Measurements from ENCODE around the gene TMEM8B.
"Not testable (repeated sequence)": the region's sequence is repeated elsewhere in the genome, so short reads cannot be mapped to it uniquely, and the experiment has no call there.

TMEM8B gene

DNA sequence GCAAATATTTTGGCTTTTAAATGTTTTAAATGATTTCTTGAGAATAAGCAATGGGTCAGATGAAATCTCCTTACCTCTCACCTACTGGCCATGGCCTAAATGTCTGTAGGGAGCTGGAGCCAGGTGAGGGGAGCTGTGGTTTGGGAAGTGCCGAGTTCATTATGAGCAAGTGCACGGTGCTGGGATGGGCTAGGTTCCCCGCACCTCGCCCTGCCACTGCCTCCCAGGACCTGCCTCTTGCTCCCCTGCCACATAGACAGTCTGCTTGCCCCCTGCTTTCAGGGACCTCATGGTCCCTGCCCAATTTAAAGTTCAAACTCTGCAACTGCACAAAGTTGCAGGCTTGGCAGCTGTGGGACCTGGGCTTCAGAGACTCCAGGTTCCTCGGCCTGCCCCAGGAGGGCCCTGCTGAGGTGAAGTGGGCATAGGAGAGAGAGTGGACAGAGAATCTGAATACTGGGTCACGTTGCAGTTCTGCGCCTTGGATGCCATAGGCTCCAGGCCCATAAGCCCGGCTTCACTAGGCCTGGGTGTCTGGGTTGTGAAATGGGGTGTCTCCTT is 35.7 kb downstream of the TMEM8B start:
- no peak for DNase-seq

DNA sequence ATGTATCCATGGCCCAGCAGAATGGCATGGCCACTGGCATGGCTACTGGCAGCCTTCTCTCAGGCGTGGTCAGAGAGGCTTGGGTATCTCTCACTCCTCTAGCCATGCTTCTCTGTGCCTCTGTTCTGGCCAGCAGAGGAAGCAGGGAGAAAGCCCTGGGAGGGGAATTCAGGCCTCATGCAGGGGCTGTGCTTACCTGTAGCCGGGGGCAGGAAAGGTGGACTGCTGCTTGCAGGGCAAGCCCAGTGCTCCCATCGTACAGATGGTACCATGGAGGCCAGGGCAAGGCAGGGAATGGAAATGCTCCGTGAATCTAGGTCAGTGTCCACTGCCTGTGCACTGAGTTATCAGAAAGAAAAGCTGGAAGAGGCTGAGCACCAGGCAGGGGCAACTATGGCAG is 38.5 kb downstream of the TMEM8B start:
- no peak for DNase-seq

DNA sequence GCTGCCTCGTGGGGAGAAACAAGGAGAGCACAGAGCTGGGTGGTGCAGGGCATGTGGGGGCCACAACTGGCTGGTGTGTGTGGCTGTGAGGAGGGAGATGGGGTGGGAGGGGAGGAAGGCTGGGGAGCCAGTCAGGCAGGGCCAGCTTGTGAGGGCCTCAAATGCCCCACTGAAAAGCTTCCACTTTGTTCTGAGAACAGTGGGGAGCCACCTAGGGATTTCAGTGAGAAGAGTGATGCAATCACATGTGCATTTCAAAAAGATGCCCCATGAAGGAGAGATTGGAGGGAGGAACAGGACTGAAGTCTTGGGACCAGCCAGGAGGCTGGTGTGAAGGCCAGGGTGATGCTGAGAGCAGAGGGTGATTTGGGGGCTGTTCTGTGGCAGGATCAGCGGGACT is 39.9 kb downstream of the TMEM8B start:
- no peak for DNase-seq

DNA sequence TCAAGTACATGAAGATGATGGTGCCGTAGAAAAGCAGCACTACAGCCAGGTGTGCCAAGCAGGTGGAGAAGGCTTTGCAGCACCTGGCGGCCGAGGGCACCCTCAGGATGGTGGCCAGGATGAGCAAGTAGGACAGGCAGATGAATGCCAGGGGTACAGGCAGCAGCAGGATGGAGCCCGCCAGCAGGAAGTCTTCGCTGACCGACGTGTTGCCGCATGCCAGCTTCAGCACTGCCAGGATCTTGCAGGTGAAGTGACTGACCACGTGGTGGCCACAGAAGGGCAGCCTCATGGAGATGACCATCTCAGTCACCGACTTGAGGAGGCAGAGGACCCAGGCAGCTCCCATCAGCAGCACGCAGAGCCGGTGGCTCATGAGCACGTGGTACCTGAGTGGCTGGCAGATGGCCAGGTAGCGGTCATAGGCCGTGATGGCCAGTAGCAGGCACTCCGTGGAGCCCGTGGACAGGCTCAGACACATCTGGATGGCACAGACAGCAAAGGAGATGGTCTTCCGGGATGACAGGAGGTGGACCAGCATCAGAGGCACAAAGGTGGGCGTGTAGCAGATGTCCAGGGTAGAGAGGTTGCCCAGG is 40.7 kb downstream of the TMEM8B start:
- no peak for DNase-seq

DNA sequence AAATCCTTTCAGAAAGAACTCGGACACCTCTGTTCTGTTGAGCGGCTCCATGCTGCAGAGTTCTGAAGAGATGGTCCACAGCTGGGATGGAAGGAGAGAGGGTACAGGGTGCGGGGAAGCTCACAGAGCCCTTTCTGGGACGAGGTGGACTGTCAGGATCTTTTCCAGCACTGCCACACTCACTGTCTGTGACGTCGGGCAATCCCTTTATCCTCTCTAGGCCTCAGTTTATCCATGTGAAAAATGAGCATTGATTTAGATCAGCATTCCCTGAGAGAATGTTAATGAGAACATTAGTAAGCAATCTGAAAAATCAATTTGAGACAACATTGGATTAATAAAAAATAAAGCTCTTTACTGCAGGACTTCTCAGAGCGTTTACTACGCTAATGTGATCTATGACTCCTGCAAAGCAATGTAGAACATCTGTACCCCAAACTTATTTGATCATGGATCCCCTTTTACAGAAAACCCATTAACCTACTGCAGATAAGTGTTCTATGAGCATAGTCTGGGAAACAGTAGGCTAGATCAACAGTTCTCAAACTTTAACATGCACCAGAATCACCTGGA is 41.4 kb downstream of the TMEM8B start, which contains the start of gene OR13J1:
Gene OR13J1 (minus strand): TSS at position 51 of the 573 bp plus-strand sequence. CDS start 0 bp downstream, at position 51.
- DNase-seq: no peak

DNA sequence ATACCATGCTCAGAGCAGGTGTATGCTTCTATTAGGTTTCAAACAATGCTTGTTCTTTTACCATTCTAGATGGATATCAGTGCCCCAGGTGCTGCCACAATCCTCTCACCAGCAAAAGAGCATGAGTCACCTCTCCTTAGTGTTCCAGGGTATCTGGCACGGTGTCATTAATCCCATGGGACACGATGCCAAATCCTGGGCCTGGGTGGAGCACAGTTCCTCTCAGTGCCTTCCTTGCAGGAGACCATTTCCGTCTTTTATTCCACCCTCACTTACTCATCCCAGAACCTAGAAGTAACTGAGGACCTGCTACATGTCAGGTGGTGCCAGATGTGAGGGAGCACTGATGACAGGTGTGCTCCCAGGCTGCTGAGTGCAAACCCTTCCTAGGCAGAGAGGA is 42.5 kb downstream of the TMEM8B start:
- no peak for DNase-seq

DNA sequence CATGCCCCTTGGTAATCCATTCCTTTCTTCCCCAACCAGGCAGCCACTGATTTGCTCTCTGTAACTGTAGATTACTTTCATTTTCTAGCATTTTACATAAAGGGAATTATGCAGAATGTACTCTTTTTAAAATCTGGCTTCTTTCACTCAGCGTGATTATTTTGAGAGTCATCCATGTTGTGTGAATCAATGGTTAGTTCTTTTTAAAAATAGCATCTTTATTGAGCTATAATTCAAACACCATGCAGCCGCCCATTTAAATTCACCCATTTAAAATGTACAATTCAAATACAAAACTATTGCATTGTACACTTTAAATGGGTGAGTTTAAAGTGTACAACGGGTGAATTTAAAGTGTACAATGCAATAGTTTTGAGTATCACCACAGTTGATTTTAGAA is 43.5 kb downstream of the TMEM8B start:
- no peak for DNase-seq

DNA sequence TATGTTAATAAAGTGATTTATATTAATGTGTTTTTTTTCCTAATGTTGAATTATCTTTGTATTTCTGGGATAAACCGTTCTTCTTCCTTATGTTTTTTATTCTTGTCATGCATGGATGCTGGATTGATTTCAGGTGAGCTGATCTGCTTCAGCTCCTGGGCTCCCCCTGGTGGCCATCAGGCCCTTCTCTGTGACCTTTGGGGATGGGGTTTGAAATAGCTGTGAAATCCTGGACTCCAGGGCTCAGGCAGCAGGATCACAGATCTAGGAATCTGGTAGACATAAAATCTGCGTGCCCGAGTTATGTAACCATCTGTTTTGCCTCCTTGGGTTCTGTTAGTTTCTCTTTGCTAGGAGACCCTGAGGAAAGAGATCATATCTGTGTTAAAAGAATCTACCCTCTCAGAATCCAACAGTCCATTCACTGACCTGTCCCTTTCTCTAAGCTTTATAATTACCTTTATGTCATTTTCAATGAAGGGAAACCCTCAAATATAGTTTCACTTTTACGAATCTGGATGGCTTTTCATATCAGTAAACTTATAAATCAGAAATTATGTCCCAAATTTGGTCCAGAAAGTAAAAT is 53.3 kb downstream of the TMEM8B start:
- DNase-seq: peak; percentile 21

DNA sequence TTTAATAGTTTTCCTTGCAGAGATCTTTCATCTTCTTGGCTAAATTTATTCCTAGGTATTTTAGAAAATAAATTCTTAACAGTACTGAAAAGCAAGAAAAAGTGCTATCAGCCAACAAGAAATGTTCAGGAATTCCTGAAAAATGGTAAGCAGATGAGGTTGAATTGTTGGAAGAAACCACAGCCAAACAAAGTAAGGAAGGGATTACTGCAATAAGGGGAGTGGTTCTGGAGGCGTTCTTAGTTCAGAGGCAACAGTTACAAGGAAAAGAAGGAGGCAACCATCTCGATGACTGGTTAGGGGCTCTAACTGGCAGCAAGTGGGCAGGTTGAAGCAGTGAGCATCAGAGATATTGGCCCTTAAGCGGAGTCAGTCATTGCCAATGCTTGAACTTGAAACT is 54.0 kb downstream of the TMEM8B start:
- no peak for DNase-seq

DNA sequence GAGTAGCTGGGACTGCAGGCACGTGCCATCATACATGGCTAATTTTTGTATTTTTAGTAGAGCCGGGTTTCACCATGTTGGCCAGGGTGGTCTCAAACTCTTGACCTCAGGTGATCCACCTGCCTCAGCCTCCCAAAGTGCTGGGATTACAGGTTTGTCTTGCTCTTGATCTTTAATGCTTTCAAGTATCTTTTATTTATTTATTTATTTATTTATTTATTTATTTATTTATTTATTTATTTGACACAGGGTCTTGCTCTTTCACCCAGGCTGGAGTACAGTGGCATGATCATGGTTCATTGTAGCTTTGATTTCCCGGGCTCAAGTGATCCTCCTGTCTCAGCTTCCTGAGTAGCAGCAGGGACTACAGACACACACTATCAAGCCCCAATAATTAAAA is 55.9 kb downstream of the TMEM8B start:
- not testable (repeated sequence) for DNase-seq

DNA sequence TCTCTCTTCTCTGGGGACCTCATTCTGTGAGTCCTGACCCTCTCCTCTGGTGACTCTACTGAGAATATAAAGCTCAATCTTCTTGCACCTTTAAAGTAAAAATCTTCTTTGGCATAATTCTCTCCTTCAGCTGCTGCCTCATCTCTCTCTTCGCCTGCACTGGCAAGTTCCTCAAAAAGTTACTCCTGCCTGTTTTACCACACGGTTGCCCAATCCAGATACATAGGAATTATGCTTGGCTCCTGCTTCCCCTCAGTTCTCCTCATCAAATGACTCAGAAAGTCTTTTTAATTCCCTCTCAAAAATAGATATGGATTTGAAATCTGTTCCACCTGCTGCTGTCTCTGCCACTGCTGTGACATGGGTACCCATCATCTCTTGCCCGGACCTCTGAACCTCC is 62.6 kb downstream of the TMEM8B start:
- no peak for DNase-seq

DNA sequence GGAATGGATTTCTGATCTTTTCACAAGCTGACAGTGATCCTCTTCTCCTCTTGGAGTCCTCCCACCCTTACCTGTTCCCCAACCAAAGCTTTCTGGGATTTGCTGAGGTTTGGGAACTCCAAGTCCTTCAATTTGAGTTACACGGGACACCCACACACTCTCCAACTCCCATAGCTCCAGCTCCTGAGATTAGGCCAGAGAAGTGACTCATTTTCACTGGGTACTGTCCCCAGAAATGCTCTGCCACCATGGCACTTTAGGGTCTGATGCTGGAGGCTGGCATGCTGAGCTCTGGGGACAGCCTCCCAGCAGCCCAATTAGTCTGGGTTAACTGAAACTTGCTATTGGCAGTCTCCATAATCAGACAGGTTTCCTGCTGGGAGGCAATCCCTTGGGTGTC is 63.0 kb downstream of the TMEM8B start:
- DNase-seq: no peak

DNA sequence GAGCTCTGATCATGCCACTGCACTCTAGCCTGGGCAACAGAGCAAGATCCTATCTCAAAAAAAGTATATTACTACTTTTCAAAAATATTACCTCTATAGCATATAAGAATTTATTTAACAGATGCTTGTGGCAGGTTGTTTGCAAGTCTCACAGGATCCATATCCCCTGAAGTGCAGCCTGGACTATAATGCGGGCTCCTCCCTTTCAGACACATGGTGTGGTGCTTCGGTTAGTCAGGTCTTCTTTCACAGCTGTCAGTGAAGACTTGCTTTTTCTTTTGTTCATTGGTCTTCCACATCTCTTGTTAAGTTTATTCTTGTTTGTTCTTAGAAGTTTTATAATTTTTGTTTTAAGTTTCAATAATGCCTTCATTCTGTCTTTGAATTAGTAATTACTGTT is 67.5 kb downstream of the TMEM8B start:
- no peak for DNase-seq

DNA sequence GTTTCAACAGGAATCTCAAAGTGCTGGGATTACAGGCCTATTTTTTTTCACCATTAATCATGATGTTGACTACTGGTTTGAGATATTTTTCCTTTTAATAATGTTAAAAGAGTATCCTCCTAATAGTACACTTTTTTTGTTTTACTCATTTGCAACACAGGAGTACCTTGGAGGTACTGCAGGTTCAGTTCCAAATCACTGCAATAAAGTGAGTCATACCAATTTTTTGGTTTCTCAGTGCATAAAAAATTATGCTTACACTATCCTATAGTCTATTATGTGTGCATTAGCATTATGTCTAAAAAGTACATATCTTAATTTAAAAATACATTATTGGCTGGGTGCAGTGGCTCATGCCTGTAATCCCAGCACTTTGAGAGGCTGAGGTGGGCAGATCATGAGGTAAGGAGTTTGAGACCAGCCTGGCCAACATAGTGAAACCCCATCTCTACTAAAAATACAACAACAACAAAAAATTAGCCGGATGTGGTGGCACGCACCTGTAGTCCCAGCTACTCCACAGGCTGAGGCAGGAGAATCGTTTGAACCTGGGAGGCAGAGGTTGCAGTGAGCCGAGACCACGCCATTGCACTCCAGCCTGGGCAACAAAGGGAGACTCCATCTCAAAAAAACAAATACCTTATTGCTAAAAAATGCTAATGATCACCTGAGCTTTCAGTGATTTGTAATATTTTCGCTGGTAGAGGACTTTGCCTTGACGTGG is 68.5 kb downstream of the TMEM8B start:
- DNase-seq: not testable (repeated sequence)

DNA sequence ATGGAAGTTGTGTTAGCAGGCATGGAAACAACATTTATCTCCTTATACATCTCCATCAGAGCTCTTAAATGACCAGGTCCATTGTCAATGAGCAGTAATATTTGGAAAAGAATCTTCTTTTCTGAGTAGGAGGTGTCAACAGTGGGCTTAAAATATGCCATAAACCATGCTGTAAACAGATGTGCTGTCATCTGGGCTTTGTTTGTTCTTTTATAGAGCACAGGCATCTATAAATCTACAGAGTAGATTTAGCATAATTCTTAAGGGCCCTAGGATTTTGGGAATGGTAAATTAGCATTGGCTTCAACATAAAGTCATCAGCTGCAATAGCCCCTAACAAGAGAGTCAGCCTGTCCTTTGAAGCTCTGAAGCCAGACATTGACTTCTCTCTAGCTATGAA is 69.3 kb downstream of the TMEM8B start:
- no peak for DNase-seq

DNA sequence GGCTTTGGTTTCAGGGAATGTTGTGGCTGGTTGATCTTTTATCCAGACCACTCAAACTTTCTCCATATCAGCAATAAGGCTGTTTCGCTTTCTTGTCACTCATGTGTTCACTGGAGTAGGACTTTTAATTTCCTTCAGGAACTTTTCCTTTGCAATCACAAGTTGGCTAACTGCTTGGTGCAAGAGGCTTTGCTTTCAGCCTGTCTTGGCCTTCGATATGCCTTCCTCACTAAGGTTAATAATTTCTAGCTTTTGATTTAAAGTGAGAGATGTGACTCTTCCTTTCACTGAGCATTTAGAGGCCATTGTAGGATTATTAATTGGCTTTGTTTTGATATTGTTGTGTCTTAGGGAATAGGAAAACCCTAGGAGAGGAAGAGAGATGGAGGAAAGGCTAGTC is 70.0 kb downstream of the TMEM8B start:
- no peak for DNase-seq

DNA sequence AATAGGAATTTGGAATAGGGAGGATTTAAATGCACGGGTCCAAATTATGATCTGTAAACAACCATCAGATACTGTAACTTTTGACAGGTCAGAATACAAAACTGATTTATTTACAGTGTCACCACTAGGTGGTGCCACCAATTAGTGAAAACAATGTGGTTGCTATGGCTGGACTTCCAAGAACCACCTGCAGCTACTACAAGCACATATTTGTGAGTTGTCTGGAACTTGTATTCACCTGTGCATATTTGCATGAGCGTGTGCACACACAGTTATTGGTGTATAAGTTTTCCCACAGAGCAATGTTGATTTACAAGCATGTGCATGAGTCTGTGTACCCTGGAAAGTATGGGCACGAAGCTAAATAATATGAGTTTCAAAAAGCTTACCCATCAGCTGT is 74.0 kb downstream of the TMEM8B start:
- peak; percentile 34 for DNase-seq

DNA sequence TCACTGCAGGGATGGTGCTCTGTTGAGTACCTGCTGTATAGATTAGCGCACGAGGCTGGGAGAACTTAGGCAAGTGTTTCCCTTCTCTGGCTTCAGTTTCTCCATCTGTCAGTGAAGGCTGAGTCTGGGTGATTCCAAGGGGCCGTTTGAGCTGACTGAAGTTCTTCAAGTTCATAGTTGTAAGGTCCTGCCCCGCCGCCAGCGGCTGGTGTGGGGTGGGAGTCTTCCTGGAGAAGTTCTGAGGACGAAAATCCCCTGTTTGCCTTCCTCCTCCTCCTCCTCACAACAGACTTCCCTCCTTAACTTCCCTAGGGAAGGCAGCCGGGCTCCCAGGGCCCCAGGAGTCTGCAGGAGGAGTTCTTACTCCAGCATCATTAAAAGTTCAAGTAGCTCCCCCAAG is 75.3 kb downstream of the TMEM8B start:
- no peak for DNase-seq

DNA sequence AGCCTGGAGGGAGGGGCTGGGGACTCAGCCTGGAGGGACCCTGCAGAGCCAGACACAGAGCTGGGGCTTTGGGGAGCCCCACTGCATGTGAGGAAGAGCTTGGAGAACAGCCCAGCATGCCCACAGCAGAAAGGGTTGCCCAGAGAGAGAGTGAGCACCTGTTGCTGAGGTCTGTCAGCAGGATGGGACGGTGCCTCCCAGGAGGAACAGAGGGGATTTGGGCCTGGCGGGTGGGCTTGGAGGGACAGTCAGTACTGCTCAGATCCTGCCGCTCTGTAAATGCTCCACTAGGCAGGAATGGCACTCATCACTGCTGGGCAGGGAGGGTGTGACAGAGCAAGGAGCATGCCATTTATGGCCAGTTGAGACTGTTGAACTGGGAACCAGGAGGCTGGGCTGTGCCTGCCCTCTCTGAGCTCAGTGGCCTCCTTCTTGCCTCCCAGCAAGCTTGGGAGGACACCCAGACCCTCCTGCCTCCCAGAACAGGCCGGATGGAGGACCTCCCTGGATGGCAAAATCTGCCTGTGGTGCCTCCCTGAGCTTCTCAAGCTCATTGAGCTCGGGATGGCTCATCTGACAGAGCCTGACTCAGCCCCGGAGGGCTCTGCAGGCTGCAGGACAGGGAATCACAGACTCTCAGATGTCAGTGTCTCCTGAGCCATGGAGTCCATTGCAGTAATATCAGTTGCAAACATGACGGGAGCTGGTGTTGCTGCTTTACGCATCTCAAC is 76.2 kb downstream of the TMEM8B start:
- no peak for DNase-seq

DNA sequence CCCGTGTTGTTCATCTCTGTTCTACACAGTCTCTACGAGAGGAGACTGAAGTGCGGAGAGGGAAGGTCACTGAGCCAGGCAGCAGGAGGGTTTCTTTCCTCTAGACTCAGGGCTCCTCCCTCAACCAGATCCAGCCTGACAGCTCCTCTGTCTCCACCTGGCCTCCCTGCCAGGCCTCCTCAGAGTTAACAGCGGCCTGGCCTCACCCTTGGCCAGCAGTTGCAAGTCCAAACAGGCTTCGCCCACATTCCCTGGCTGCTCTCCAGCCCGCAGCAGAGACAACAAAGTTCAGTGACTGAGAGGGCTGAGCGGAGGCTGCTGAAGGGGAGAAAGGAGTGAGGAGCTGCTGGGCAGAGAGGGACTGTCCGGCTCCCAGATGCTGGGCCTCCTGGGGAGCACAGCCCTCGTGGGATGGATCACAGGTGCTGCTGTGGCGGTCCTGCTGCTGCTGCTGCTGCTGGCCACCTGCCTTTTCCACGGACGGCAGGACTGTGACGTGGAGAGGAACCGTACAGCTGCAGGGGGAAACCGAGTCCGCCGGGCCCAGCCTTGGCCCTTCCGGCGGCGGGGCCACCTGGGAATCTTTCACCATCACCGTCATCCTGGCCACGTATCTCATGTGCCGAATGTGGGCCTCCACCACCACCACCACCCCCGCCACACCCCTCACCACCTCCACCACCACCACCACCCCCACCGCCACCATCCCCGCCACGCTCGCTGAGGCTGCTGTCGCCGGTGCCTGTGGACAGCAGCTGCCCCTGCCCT is 77.1 kb downstream of the TMEM8B start, which contains the start of gene HRCT1:
Gene HRCT1 (plus strand): TSS at position 291 of the 768 bp plus-strand sequence. CDS start 86 bp downstream, at position 377.
- no peak for DNase-seq

DNA sequence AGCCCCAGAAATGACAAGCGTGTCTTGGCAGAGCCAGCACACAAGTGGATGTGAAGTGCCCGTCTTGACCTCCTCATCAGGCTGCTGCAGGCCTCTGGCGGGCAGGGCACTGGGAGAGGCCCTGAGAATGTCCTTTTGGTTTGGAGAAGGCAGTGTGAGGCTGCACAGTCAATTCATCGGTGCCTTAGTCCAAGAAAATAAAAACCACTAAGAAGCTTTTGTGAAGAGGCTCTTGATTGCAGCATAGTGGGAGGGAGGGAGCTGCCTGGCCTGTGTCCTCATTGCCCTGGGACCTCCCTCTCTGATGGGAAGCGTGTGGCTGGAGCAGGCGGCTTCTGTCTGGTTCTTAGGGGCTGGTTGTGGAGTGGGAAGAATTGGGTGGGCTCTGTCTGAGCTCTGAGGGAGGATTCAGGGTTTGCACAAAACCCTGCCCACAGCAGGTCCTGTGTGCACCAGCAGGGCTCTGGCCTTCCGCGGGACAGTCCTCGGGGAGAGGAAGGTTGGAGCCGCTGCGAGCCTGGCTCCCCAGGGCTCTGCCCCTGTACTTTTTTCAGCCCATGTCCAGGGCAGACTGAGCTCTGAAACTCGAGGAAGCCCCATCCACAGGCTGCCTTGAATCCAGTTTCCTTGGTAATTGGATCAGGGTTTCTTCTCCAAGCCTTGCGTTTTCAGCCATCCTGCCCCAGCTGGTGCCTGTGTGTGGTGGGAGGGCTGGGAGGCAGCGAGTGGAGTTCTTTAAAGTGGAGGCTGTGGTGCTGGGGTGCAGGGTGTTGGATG is 78.1 kb downstream of the TMEM8B start:
- no peak for DNase-seq

All from KG1 (cell line).